H1 (cell line): ENCODE results near the gene TFB2M. TPM values are rescaled to one million over a fixed set of nuclear protein-coding genes. Genes with fewer than 3 reads are reported as not detected.

ENCODE experiments used
- EGR1 ChIP-seq: IDR thresholded peaks from 2 replicates; pipeline ENCODE4 v1.6.1; 2011; ENCODE audit warnings: low read depth, low read length, borderline replicate concordance
- SRF ChIP-seq: IDR thresholded peaks from 2 replicates; pipeline ENCODE4 v1.6.1; 2011; ENCODE audit warnings: mild to moderate bottlenecking, low read depth, low read length, moderate library complexity
- TAF1 ChIP-seq: IDR thresholded peaks from 2 replicates; pipeline ENCODE4 v1.6.1; 2011; ENCODE audit warnings: mild to moderate bottlenecking, low read depth, low read length
- polyA plus RNA-seq, 7 experiments: library from polyadenylated mRNA; depleted of rRNA in 3 of 7; stranded (reverse) in 5 of 7; unstranded in 2 of 7; fragments of >200 nt in 5 of 7; fragments of 200-250 nt in 2 of 7; gene quantifications; 1 replicate in 5 of 7; 2 replicates in 1 of 7; 4 replicates in 1 of 7; pipeline versions ENCODE4 v1.2.1 to v1.2.3, GENCODE V29; 2011 to 2013; ENCODE audit warnings: missing spikeins in 2 of 7, mixed read lengths in 2 of 7
- total RNA-seq: library from RNA; stranded (reverse); fragmentation: NEBNext Ultra II Directional; extraction: Animal tissue kit (Norgen Biotek cat#: 25700); gene quantifications from 2 replicates; pipeline ENCODE4 v1.2.1, GENCODE V29; 2021

The TFB2M gene
- total and polyA plus RNA-seq, 2 of the 8 experiments (the other 6 are each of a cell fraction or from before 2014, with no cell fraction given), result 10.4 to 22.0 TPM

DNA sequence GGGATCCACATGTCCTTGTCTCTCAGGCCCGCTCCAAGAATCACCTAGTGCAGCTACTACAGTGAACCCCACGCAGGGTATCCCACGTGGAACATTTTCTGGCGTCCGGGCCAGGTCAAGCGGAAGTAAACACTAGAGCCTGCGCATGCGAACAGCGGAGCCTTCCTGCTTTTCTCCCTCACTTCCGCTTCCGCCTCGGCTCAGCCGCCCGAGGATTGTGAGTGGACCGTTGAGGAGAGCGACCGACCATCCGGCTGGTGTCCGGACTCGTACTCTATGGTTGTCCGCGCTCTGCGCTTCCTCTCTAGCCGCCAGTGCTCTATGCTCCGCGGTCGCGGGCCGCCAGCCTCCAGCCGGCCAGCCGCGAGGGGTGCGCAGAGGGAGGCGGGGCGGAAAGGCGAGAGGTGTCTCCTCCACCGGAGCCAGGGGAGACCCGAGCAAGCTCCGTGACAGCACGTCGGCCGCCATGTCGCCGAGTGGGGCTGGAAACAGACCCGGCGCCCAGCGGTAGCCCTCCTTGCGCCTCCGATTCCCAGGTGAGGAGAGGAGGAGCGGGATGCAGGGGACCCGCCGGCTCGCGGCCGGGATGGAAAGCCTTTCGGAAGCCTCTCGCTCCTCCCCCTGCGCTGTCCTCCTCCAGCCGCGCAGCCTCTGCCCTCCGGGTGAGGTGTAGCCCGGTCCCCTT lies at the start of gene TFB2M, which contains the start of gene CNST (continued):
- TF ChIP-seq TAF1 (peak; percentile 76), EGR1 (peak; percentile 80), SRF (no peak)
